SHP77 treated with DMSO at 0.1 percent for 48 hours (cell line): ENCODE measurements around the gene LRRIQ1.

Experiments
- DNase-seq: peaks from one replicate; lab custom pipeline; 2025; lab: John Stamatoyannopoulos, UW

LRRIQ1 gene

GRCh38 chr12:85057370-85057963 is 21.3 kb downstream of the LRRIQ1 start:
- no peak for DNase-seq

GRCh38 chr12:85058339-85058738 is 22.2 kb downstream of the LRRIQ1 start:
- no peak for DNase-seq

GRCh38 chr12:85059594-85059993 is 23.4 kb downstream of the LRRIQ1 start:
- DNase-seq, result no peak

- DNase-seq, result no peak
Measured at GRCh38 chr12:85060916-85061315, 24.8 kb downstream of the LRRIQ1 start.

- no peak for DNase-seq
Measured at GRCh38 chr12:85065837-85066482, 29.8 kb downstream of the LRRIQ1 start.

- no peak for DNase-seq
Measured at GRCh38 chr12:85072826-85073225, 36.7 kb downstream of the LRRIQ1 start.

- DNase-seq, result peak; percentile 44
Measured at GRCh38 chr12:85076688-85077430, 40.7 kb downstream of the LRRIQ1 start.

GRCh38 chr12:85085066-85085465 is 48.9 kb downstream of the LRRIQ1 start:
- no peak for DNase-seq

GRCh38 chr12:85089792-85090191 is 53.6 kb downstream of the LRRIQ1 start:
- DNase-seq, result no peak

- no peak for DNase-seq
Measured at GRCh38 chr12:85092814-85093370, 56.7 kb downstream of the LRRIQ1 start.

GRCh38 chr12:85095501-85095900 is 59.4 kb downstream of the LRRIQ1 start:
- DNase-seq, result no peak

GRCh38 chr12:85130646-85131045 is 94.5 kb downstream of the LRRIQ1 start:
- DNase-seq, result no peak

GRCh38 chr12:85138833-85139232 is 102.7 kb downstream of the LRRIQ1 start:
- DNase-seq, result no peak

GRCh38 chr12:85147331-85147730 is 111.2 kb downstream of the LRRIQ1 start:
- DNase-seq, result no peak

- no peak for DNase-seq
Measured at GRCh38 chr12:85152311-85152729, 116.2 kb downstream of the LRRIQ1 start.

- peak; percentile 47 for DNase-seq
Measured at GRCh38 chr12:85155791-85156190, 119.6 kb downstream of the LRRIQ1 start.

- DNase-seq, result peak; percentile 36
Measured at GRCh38 chr12:85156569-85156968, 120.4 kb downstream of the LRRIQ1 start.

- no peak for DNase-seq
Measured at GRCh38 chr12:85157035-85157603, 121.0 kb downstream of the LRRIQ1 start.

- DNase-seq, result no peak
Measured at GRCh38 chr12:85163752-85164321, 127.7 kb downstream of the LRRIQ1 start.

GRCh38 chr12:85179680-85180270 is 143.6 kb downstream of the LRRIQ1 start:
- DNase-seq, result no peak

GRCh38 chr12:85182699-85183098 is 146.5 kb downstream of the LRRIQ1 start:
- no peak for DNase-seq

- DNase-seq, result no peak
Measured at GRCh38 chr12:85183855-85184254, 147.7 kb downstream of the LRRIQ1 start.
